ENCODE measurements around the gene TBC1D17.

GRCh38 chr19:49894011-49894664 is 16.6 kb downstream of the TBC1D17 start:
- TF ChIP-seq CTCF (IDR thresholded peaks at IDR 0.05) (no peak), POLR2A (IDR thresholded peaks at IDR 0.05) (no peak)
